MCF 10A (cell line): ENCODE results near the gene ZAR1L. TPM values are rescaled to one million over a fixed set of nuclear protein-coding genes. Genes with fewer than 3 reads are reported as not detected.
A peak's percentile ranks its signal among the peaks of the same experiment; 100 is the strongest.

Experiments
- BruUV-seq: library from RNA; stranded (reverse); fragments of 400-500 nt; replicated peaks from 2 replicates; lab custom pipeline; 2021; lab: Mats Ljungman, UMichigan
- CTCF ChIA-PET: fragments of 300-600 bp; sonication (Branson Sonifier 250); formaldehyde crosslinking; extraction: SDS; loops from one replicate; lab custom pipeline; 2021; ENCODE audit warnings: antibody characterized with exemption, inconsistent platforms; lab: Yijun Ruan, JAX
- POLR2A ChIA-PET: fragments of 300-600, 350-650 bp; sonication (Branson Sonifier 250); formaldehyde crosslinking; extraction: SDS; loops from one replicate; lab custom pipeline; 2020; ENCODE audit warnings: antibody characterized with exemption, inconsistent platforms; lab: Yijun Ruan, JAX
- DNase-seq: peaks from one replicate; pipeline ENCODE4 v3.0.0-alpha.2; 2018; ENCODE audit not compliant: unreplicated experiment
- H3K27ac Mint-ChIP-seq: one replicate; pipeline ENCODE4 v1.8.0; 2022; ENCODE audit warnings: mild to moderate bottlenecking, low read depth, mixed read lengths; ENCODE audit not compliant: unreplicated experiment
- H3K27me3 Mint-ChIP-seq: one replicate; pipeline ENCODE4 v1.8.0; 2022; ENCODE audit warnings: mixed read lengths; ENCODE audit not compliant: insufficient read depth, unreplicated experiment
- H3K36me3 Mint-ChIP-seq: one replicate; pipeline ENCODE4 v1.8.0; 2022; ENCODE audit warnings: mild to moderate bottlenecking, moderate library complexity, mixed read lengths; ENCODE audit not compliant: insufficient read depth, unreplicated experiment
- H3K4me1 Mint-ChIP-seq: one replicate; pipeline ENCODE4 v1.8.0; 2022; ENCODE audit warnings: mixed read lengths; ENCODE audit not compliant: insufficient read depth, unreplicated experiment
- H3K4me3 Mint-ChIP-seq: one replicate; pipeline ENCODE4 v1.8.0; 2022; ENCODE audit warnings: mild to moderate bottlenecking, moderate library complexity, mixed read lengths; ENCODE audit not compliant: unreplicated experiment
- H3K9me3 Mint-ChIP-seq: one replicate; pipeline ENCODE4 v1.8.0; 2022; ENCODE audit warnings: mixed read lengths; ENCODE audit not compliant: unreplicated experiment
- CTCF ChIP-seq: fragments of 200-600 bp; IDR thresholded peaks from one replicate; pipeline ENCODE4 v1.8.0; 2022; ENCODE audit warnings: antibody characterized with exemption, mild to moderate bottlenecking; ENCODE audit not compliant: unreplicated experiment
- intact Hi-C: fragments of 100-400 bp; cut with micrococcal nuclease; formaldehyde crosslinking; loops from 2 replicates; pipeline ENCODE4 v1.14.1; 2022
- total RNA-seq: library from RNA; stranded (reverse); gene quantifications from 2 replicates; pipeline ENCODE4 v1.2.3, GENCODE V29; 2022

The ZAR1L gene
- total RNA-seq, 1 experiment from 2014 or later: not detected

DNA sequence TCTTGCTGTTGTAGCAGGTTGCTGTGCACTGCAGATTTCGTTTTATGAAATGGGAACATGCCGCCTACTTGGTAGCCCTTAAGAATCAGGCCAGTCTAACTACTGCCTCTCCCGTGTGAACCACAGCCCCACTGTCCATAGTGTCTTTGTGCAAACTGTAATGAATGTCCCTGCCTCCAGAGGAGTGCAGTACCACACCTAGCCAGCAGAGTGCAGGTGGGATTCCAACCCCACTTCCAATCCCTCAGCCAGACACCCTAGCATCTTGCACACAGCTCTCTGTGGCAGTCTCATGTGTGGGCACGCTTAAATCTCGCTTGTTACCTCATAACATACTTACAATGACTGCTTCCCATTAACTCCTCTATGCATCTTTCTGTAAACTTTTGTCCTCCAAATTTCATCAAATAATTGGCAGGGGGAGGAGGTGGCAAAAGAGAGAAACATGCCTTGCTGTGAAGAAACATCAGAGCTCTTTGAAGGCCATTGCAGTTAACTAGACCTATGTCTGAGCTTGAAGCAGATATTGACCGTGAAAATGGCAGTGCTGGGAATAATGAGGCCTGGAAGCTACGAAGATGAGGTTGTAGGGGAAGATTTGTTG lies 47.2 kb downstream of the ZAR1L start:
- Mint-ChIP-seq H3K4me1 (peaks cover 18% of the 10 kb centered on the region), H3K9me3 (no peaks in the 10 kb centered on the region), H3K4me3 (no peak overlapping the region), H3K27ac (no peak overlapping the region), H3K27me3 (no peaks in the 10 kb centered on the region), H3K36me3 (peaks cover 14% of the 10 kb centered on the region)
- peak; percentile 53 for TF ChIP-seq CTCF
- ChIA-PET POLR2A (interaction anchor here (0.6 to 1.2 kb wide), 3 partner anchors 13 to 28 kb away, joined by 3 to 5 read pairs (median 4); no protein-coding TSS in a partner anchor), CTCF (interaction anchor here (0.6 to 2.3 kb wide), 16 partner anchors 11 to 870 kb away, joined by 3 to 7 read pairs (median 4); partner anchors contain the start of genes BRCA2 and ZAR1L)
- DNase-seq: peak; percentile 60
- intact Hi-C loops: no loop called here
- no TSS peak for BruUV-seq

- intact Hi-C loops: no loop called here
Measured at GRCh38 chr13:32266130-32266529, 49.0 kb downstream of the ZAR1L start.

GRCh38 chr13:32265726-32266125 lies 49.4 kb downstream of the ZAR1L start:
- no peak for DNase-seq
- peaks cover 23% of the 10 kb centered on the region for H3K4me1 Mint-ChIP-seq
- intact Hi-C loops: no loop called here
- no peaks in the 10 kb centered on the region for H3K9me3 Mint-ChIP-seq
- TF ChIP-seq CTCF: no peak
- ChIA-PET POLR2A (interaction anchor here (0.5 to 1.3 kb wide), 3 partner anchors 11 to 124 kb away, joined by 3 read pairs; no protein-coding TSS in a partner anchor), CTCF (interaction anchor here (0.9 to 1.0 kb wide), 2 partner anchors 316 to 352 kb away, joined by 3 to 5 read pairs; no protein-coding TSS in a partner anchor)
- H3K27ac Mint-ChIP-seq: no peak overlapping the region
- no peaks in the 10 kb centered on the region for H3K27me3 Mint-ChIP-seq
- H3K36me3 Mint-ChIP-seq: peaks cover 21% of the 10 kb centered on the region
- BruUV-seq: no TSS peak
- no peak overlapping the region for H3K4me3 Mint-ChIP-seq

More at GRCh38 chr13:32266130-32266529, 49.0 kb downstream of the ZAR1L start:
- no peak for DNase-seq
- no peak overlapping the region for H3K4me3 Mint-ChIP-seq
- ChIA-PET POLR2A (interaction anchor here (0.6 to 1.3 kb wide), 2 partner anchors 12 to 123 kb away, joined by 3 read pairs; no protein-coding TSS in a partner anchor), CTCF (interaction anchor here (0.9 to 1.0 kb wide), 2 partner anchors 316 to 352 kb away, joined by 3 to 5 read pairs; no protein-coding TSS in a partner anchor)
- peaks cover 20% of the 10 kb centered on the region for H3K4me1 Mint-ChIP-seq
- no peak overlapping the region for H3K27ac Mint-ChIP-seq
- no peak for TF ChIP-seq CTCF
- BruUV-seq: no TSS peak
- H3K9me3 Mint-ChIP-seq: no peaks in the 10 kb centered on the region
- peaks cover 21% of the 10 kb centered on the region for H3K36me3 Mint-ChIP-seq
- no peaks in the 10 kb centered on the region for H3K27me3 Mint-ChIP-seq

DNA sequence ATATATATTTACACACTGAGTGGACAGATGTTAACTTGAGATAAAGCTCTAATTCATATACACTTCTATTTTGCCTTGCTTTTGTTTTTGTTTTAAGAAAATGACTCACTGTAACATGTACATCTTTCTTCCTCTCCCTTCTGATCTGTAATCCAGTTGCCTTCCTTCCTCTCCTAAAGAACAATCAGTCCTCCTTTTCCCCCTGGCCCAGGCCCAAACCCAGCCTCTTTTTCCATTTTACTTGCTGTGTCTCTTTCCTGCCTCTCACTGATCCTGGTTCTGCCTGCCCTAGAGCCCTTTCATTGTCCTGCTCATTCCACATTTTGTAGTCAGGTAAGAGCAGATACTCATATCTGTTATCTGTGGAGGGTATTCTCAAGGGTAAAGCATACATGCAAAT lies 50.8 kb downstream of the ZAR1L start:
- H3K27ac Mint-ChIP-seq: peak overlapping the region; percentile 61
- no peaks in the 10 kb centered on the region for H3K9me3 Mint-ChIP-seq
- no peak overlapping the region for H3K4me3 Mint-ChIP-seq
- intact Hi-C loops: no loop called here
- peaks cover 21% of the 10 kb centered on the region for H3K36me3 Mint-ChIP-seq
- BruUV-seq: no TSS peak
- peaks cover 23% of the 10 kb centered on the region for H3K4me1 Mint-ChIP-seq
- ChIA-PET CTCF (interaction anchor here (0.6 to 1.3 kb wide), 2 partner anchors 10 to 240 kb away, joined by 3 to 6 read pairs; no protein-coding TSS in a partner anchor), POLR2A (interaction anchor here (1.1 kb wide), 1 partner anchor 10 kb away, joined by 5 read pairs; no protein-coding TSS in a partner anchor)
- no peak for TF ChIP-seq CTCF
- H3K27me3 Mint-ChIP-seq: no peaks in the 10 kb centered on the region
- peak; percentile 85 for DNase-seq
